Trophoblast cell (in vitro differentiated cells and primary cell): Measurements from ENCODE around the gene HTRA3.

Experiments
- DNase-seq, 2 donors: peaks; one replicate each; pipeline ENCODE4 v3.0.0-alpha.2; 2016
- H2AFZ ChIP-seq: 2 replicates; pipeline ENCODE4 v1.6.1; 2013; ENCODE audit warnings: low read length, moderate library complexity, mild to moderate bottlenecking; ENCODE audit not compliant: insufficient read depth, poor library complexity
- H2AK5ac ChIP-seq: 2 replicates; pipeline ENCODE4 v1.6.1; 2013; ENCODE audit warnings: mild to moderate bottlenecking, low read length
- H2BK120ac ChIP-seq: 2 replicates; pipeline ENCODE4 v1.6.1; 2013; ENCODE audit warnings: low read length, mild to moderate bottlenecking, moderate library complexity; ENCODE audit not compliant: insufficient read depth, poor library complexity
- H2BK12ac ChIP-seq: 2 replicates; pipeline ENCODE4 v1.6.1; 2013; ENCODE audit warnings: mild to moderate bottlenecking, low read length, moderate library complexity
- H2BK5ac ChIP-seq: 2 replicates; pipeline ENCODE4 v1.6.1; 2013; ENCODE audit warnings: low read length, low read depth, moderate library complexity, mild to moderate bottlenecking; ENCODE audit not compliant: poor library complexity
- H3K14ac ChIP-seq: 2 replicates; pipeline ENCODE4 v1.6.1; 2013; ENCODE audit warnings: mild to moderate bottlenecking, low read length
- H3K18ac ChIP-seq: 2 replicates; pipeline ENCODE4 v1.6.1; 2013; ENCODE audit warnings: mild to moderate bottlenecking, low read length
- H3K23ac ChIP-seq: 2 replicates; pipeline ENCODE4 v1.6.1; 2013; ENCODE audit warnings: low read length
- H3K27ac ChIP-seq: 2 replicates; pipeline ENCODE4 v1.5.1; 2013; ENCODE audit warnings: low read depth, mild to moderate bottlenecking, inconsistent platforms, low read length, moderate library complexity
- H3K27me3 ChIP-seq: 2 replicates; pipeline ENCODE4 v1.6.1; 2013; ENCODE audit warnings: inconsistent platforms, mild to moderate bottlenecking, low read length, moderate library complexity; ENCODE audit not compliant: insufficient read depth
- H3K36me3 ChIP-seq, 2 experiments: 1 replicate in 1 of 2; 2 replicates in 1 of 2; pipeline ENCODE4 v1.6.1; 2013; ENCODE audit warnings: low read length in 2 of 2, mild to moderate bottlenecking in 2 of 2, moderate library complexity in 1 of 2; ENCODE audit not compliant: insufficient read depth in 2 of 2, control insufficient read depth in 1 of 2
- H3K4ac ChIP-seq: 2 replicates; pipeline ENCODE4 v1.6.1; 2013; ENCODE audit warnings: low read depth, mild to moderate bottlenecking, low read length, moderate library complexity
- H3K4me1 ChIP-seq, 2 experiments: 1 replicate in 1 of 2; 2 replicates in 1 of 2; pipeline ENCODE4 v1.6.1; 2013; ENCODE audit warnings: low read length in 2 of 2, mild to moderate bottlenecking in 2 of 2, moderate library complexity in 1 of 2; ENCODE audit not compliant: insufficient read depth in 2 of 2, control insufficient read depth in 1 of 2
- H3K4me2 ChIP-seq: 2 replicates; pipeline ENCODE4 v1.6.1; 2013; ENCODE audit warnings: inconsistent platforms, mild to moderate bottlenecking, low read length, moderate library complexity
- H3K4me3 ChIP-seq: 2 replicates; pipeline ENCODE4 v1.5.1; 2013; ENCODE audit warnings: mild to moderate bottlenecking, low read depth, low read length, inconsistent platforms
- H3K79me1 ChIP-seq: one replicate; pipeline ENCODE4 v1.6.1; 2013; ENCODE audit warnings: low read length
- H3K79me2 ChIP-seq: 2 replicates; pipeline ENCODE4 v1.6.1; 2013; ENCODE audit warnings: low read length, mild to moderate bottlenecking; ENCODE audit not compliant: control insufficient read depth, insufficient read depth, poor library complexity
- H3K9ac ChIP-seq: 2 replicates; pipeline ENCODE4 v1.6.1; 2013; ENCODE audit warnings: mild to moderate bottlenecking, low read length
- H3K9me3 ChIP-seq: 2 replicates; pipeline ENCODE4 v1.6.1; 2013; ENCODE audit warnings: low read depth, mild to moderate bottlenecking, control low read depth, inconsistent platforms, low read length; ENCODE audit not compliant: insufficient read depth
- H4K12ac ChIP-seq: 2 replicates; pipeline ENCODE4 v1.6.1; 2013; ENCODE audit warnings: low read depth, mild to moderate bottlenecking, low read length, moderate library complexity
- H4K8ac ChIP-seq: 2 replicates; pipeline ENCODE4 v1.6.1; 2013; ENCODE audit warnings: low read depth, mild to moderate bottlenecking, low read length, moderate library complexity
- H4K91ac ChIP-seq: one replicate; pipeline ENCODE4 v1.6.1; 2013; ENCODE audit warnings: low read depth, mild to moderate bottlenecking, low read length, moderate library complexity
- WGBS: extraction: QIAGEN DNeasy Blood & Tissue Kit; methylation state at CpG from one replicate; pipeline ENCODE4 v1.1.7; 2013; ENCODE audit warnings: missing lambda C conversion rate; ENCODE audit not compliant: insufficient read length, insufficient coverage; ENCODE audit errors: extremely low coverage; 5-methylcytosine and 5-hydroxymethylcytosine counted together

Gene HTRA3

DNA sequence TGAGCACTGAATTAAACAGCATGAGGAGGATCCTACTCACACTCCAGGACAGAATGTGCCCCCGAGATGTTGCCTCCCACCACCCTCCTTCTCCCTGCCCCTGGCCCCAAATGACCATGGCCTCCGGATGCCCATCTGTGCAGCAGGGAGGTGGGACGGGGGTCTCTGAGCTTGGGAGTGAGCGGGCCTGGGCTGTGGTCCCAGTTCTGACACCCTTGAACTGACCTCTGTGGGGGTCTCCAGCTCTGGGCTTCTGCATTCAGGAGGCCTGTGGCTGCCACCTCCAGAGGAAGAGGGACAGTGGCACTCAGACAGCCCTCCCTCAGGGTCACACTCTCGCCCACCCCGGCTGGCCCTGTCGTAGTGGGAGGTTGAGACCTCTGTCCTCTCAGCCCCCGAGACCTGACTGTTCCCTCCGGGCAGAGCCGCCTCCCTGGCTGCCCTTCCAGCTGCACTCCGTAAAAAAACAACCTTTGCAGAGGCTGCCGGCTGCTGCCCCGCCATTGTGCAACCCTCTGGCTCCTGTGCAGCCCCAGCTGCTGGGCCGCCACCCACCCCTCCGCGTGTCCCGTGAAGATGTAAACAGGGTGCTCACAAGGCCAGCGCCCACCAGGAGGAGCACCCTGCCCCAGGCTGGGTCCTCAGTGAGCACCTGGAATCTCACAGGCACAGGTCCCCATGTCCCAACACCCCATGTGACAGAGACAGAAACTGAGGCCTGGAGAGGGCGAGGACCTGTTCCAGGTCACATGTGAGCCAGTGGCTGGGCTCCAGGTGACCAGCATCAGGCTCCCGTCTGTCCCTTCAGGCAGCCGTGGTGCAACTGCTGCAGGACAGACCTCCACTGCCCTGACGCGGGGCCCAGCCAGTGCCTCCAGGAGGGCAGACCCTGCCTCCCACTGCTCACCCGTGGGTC, 39.6 kb downstream of the HTRA3 start:
- H2AK5ac ChIP-seq = no peak overlapping the region
- H3K36me3 ChIP-seq = peaks cover 0 to 3% of the 10 kb centered on the region in 2 experiments
- no peaks in the 10 kb centered on the region for H3K27me3 ChIP-seq
- no peak overlapping the region for H2BK5ac ChIP-seq
- WGBS = no CpG with 5 or more reads among the region's 24 CpGs
- no peak overlapping the region for H2AFZ ChIP-seq
- H3K4me1 ChIP-seq = peaks cover 0 to 2% of the 10 kb centered on the region in 2 experiments
- DNase-seq = no peak
- no peaks in the 10 kb centered on the region for H3K9me3 ChIP-seq
- H3K4me3 ChIP-seq = no peak overlapping the region
- H2BK12ac ChIP-seq = no peak overlapping the region
- H3K4me2 ChIP-seq = no peak overlapping the region
- no peak overlapping the region for H3K27ac ChIP-seq
- no peak overlapping the region for H4K12ac ChIP-seq
- no peaks in the 10 kb centered on the region for H3K79me1 ChIP-seq
- no peak overlapping the region for H4K8ac ChIP-seq
- no peak overlapping the region for H4K91ac ChIP-seq
- peak overlapping the region; percentile 43 for H3K14ac ChIP-seq
- no peaks in the 10 kb centered on the region for H3K79me2 ChIP-seq
- H3K4ac ChIP-seq = no peak overlapping the region
- no peak overlapping the region for H3K23ac ChIP-seq
- H2BK120ac ChIP-seq = peak overlapping the region; percentile 20
- no peak overlapping the region for H3K9ac ChIP-seq
- H3K18ac ChIP-seq = no peak overlapping the region

DNA sequence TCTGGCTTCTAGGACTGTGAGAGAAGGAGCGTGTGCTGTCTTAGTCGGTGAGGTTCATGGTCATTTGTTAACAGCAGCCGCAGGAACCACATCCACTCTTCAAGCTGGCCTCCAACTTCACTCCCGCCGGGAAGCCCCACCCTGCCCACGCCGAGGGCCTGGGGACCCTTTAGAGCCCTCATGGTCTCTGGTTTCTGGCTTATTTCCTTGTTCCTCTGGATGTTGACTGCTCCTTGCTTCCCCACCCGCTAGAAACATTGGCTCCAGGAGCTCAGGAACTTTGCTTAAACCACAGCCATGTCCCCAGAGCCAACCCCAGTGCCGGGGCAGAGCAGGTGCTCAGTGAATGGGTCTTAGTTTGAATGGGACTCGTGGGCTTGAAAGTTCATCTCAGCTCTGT, 40.8 kb downstream of the HTRA3 start:
- no peak overlapping the region for H2AFZ ChIP-seq
- no peak overlapping the region for H3K9ac ChIP-seq
- no peaks in the 10 kb centered on the region for H3K9me3 ChIP-seq
- H4K12ac ChIP-seq = no peak overlapping the region
- no peak overlapping the region for H3K27ac ChIP-seq
- no peak overlapping the region for H3K23ac ChIP-seq
- H3K4ac ChIP-seq = no peak overlapping the region
- no CpG with 5 or more reads among the region's 10 CpGs for WGBS
- no peak overlapping the region for H2AK5ac ChIP-seq
- no peak overlapping the region for H3K18ac ChIP-seq
- H3K4me3 ChIP-seq = no peak overlapping the region
- H3K4me2 ChIP-seq = no peak overlapping the region
- DNase-seq = no peak
- H3K4me1 ChIP-seq = peaks cover under 1 to 3% of the 10 kb centered on the region in 2 experiments
- no peak overlapping the region for H3K14ac ChIP-seq
- peaks cover 0 to 3% of the 10 kb centered on the region in 2 experiments for H3K36me3 ChIP-seq
- no peak overlapping the region for H2BK120ac ChIP-seq
- no peak overlapping the region for H2BK12ac ChIP-seq
- no peaks in the 10 kb centered on the region for H3K79me2 ChIP-seq
- no peak overlapping the region for H4K8ac ChIP-seq
- H2BK5ac ChIP-seq = no peak overlapping the region
- no peaks in the 10 kb centered on the region for H3K79me1 ChIP-seq
- no peak overlapping the region for H4K91ac ChIP-seq
- H3K27me3 ChIP-seq = no peaks in the 10 kb centered on the region

GRCh38 chr4:8311101-8312068, 41.8 kb downstream of the HTRA3 start:
- Histone ChIP-seq H2BK5ac (no peak overlapping the region), H4K91ac (no peak overlapping the region), H3K18ac (no peak overlapping the region), H3K4ac (no peak overlapping the region), H2AK5ac (no peak overlapping the region), H3K4me2 (no peak overlapping the region), H2AFZ (no peak overlapping the region), H2BK120ac (no peak overlapping the region), H3K23ac (no peak overlapping the region), H3K9ac (no peak overlapping the region), H4K12ac (no peak overlapping the region), H3K4me3 (no peak overlapping the region), H3K79me2 (no peaks in the 10 kb centered on the region), H3K36me3 (no peaks in the 10 kb centered on the region), H3K9me3 (no peaks in the 10 kb centered on the region), H3K4me1 (peaks cover 11 to 14% of the 10 kb centered on the region in 2 experiments), H3K79me1 (peaks cover 2% of the 10 kb centered on the region), H3K14ac (no peak overlapping the region), H2BK12ac (no peak overlapping the region), H4K8ac (no peak overlapping the region), H3K27me3 (no peaks in the 10 kb centered on the region), H3K27ac (no peak overlapping the region)
- WGBS = no CpG with 5 or more reads among the region's 13 CpGs
- no peak for DNase-seq

- Histone ChIP-seq H3K9me3 (no peaks in the 10 kb centered on the region), H2BK12ac (no peak overlapping the region), H3K79me1 (peaks cover 2% of the 10 kb centered on the region), H3K4me3 (no peak overlapping the region), H3K23ac (no peak overlapping the region), H3K4ac (no peak overlapping the region), H3K4me2 (no peak overlapping the region), H3K18ac (no peak overlapping the region), H2BK5ac (no peak overlapping the region), H4K8ac (no peak overlapping the region), H3K79me2 (no peaks in the 10 kb centered on the region), H3K27me3 (no peaks in the 10 kb centered on the region), H3K9ac (no peak overlapping the region), H3K14ac (no peak overlapping the region), H2BK120ac (no peak overlapping the region), H3K36me3 (no peaks in the 10 kb centered on the region), H3K27ac (no peak overlapping the region), H4K91ac (no peak overlapping the region), H4K12ac (no peak overlapping the region), H3K4me1 (peaks cover 13 to 18% of the 10 kb centered on the region in 2 experiments), H2AK5ac (no peak overlapping the region), H2AFZ (no peak overlapping the region)
- WGBS = no CpG with 5 or more reads among the region's 3 CpGs
- DNase-seq = no peak
These were observed 42.5 kb downstream of the HTRA3 start for GRCh38 chr4:8312069-8312445.
